B cell (primary cell): ENCODE results near the gene NRP1. TPM values are rescaled to one million over a fixed set of nuclear protein-coding genes. Genes with fewer than 3 reads are reported as not detected.

Experiments
- ATAC-seq: fragments of 200-7000 bp; cut with Tn5 transposase; one replicate; pipeline ENCODE4 v1.10.0; 2021; ENCODE audit warnings: low read depth, mild to moderate bottlenecking, moderate number of reproducible peaks, moderate library complexity
- CTCF ChIA-PET: fragments of 350-600 bp; sonication (Branson Sonifier 250); formaldehyde crosslinking; loops from one replicate; lab custom pipeline; 2021; ENCODE audit warnings: antibody characterized with exemption, inconsistent platforms; lab: Charles Lee
- POLR2A ChIA-PET: fragments of 350-600 bp; sonication (Branson Sonifier 250); formaldehyde crosslinking; loops from one replicate; lab custom pipeline; 2021; ENCODE audit warnings: antibody characterized with exemption; lab: Charles Lee
- DNase-seq: peaks from one replicate; pipeline ENCODE4 v3.0.0; 2013
- H2AFZ ChIP-seq: 2 replicates; pipeline ENCODE4 v1.6.1; 2012; ENCODE audit warnings: mild to moderate bottlenecking, low read depth, low read length; ENCODE audit not compliant: insufficient read depth, poor library complexity, severe bottlenecking
- H3K27ac ChIP-seq, 2 donors: 1 replicate in 1 of 2; 2 replicates in 1 of 2; pipeline ENCODE4 v1.5.1; 2012 to 2013; ENCODE audit warnings: low read length in 2 of 2, mild to moderate bottlenecking in 2 of 2, moderate library complexity in 1 of 2
- H3K27me3 ChIP-seq, 4 experiments: fragments of 200-600 bp in 1 of 4; sonication (generic) in 1 of 4; replicated peaks in 1 of 4; 1 replicate in 2 of 4; 2 replicates in 2 of 4; pipeline versions ENCODE4 v1.6.1 to v1.7.0; 2013 to 2016; ENCODE audit warnings: low read length in 3 of 4, mild to moderate bottlenecking in 2 of 4, mixed read lengths in 1 of 4, moderate library complexity in 1 of 4; ENCODE audit not compliant: insufficient read depth in 4 of 4, control insufficient read depth in 3 of 4; ENCODE audit errors: control extremely low read depth in 1 of 4
- H3K36me3 ChIP-seq, 2 experiments: replicated peaks in 1 of 2; 1 replicate in 1 of 2; 2 replicates in 1 of 2; pipeline versions ENCODE4 v1.6.1 to v1.7.1; 2013; ENCODE audit warnings: low read length in 1 of 2; ENCODE audit not compliant: insufficient read depth in 2 of 2, control insufficient read depth in 1 of 2; ENCODE audit errors: control extremely low read depth in 1 of 2, extremely low read depth in 1 of 2
- H3K4me1 ChIP-seq, 2 donors: fragments of 200-600 bp in 1 of 2; sonication (generic) in 1 of 2; 1 replicate in 1 of 2; 2 replicates in 1 of 2; pipeline versions ENCODE4 v1.5.1 to v1.6.1; 2013 to 2017; ENCODE audit warnings: low read length in 2 of 2; ENCODE audit not compliant: control insufficient read depth in 2 of 2, insufficient read depth in 2 of 2
- H3K4me2 ChIP-seq: replicated peaks from 2 replicates; pipeline ENCODE3; 2012; ENCODE audit warnings: mild to moderate bottlenecking, low read depth, low read length; ENCODE audit not compliant: poor library complexity, severe bottlenecking
- H3K4me3 ChIP-seq, 5 experiments: fragments of 200-600 bp in 1 of 5; sonication (generic) in 1 of 5; 1 replicate in 3 of 5; 2 replicates in 2 of 5; pipeline versions ENCODE4 v1.5.1 to v1.7.0; 2011 to 2016; ENCODE audit warnings: low read length in 4 of 5, mild to moderate bottlenecking in 4 of 5, low read depth in 2 of 5, control low read depth in 1 of 5, moderate library complexity in 1 of 5; ENCODE audit not compliant: insufficient read depth in 1 of 5; ENCODE audit errors: control extremely low read depth in 1 of 5, extremely low read depth in 1 of 5
- H3K79me2 ChIP-seq: fragments of 200-600 bp; sonication (generic); one replicate; pipeline ENCODE4 v1.6.0; 2016; ENCODE audit warnings: low read length; ENCODE audit not compliant: control insufficient read depth, insufficient read depth
- H3K9ac ChIP-seq: fragments of 200-600 bp; sonication (generic); 2 replicates; pipeline ENCODE4 v1.6.1; 2017; ENCODE audit warnings: mild to moderate bottlenecking, low read length, moderate library complexity
- H3K9me3 ChIP-seq, 3 donors: one replicate each; pipeline versions ENCODE4 v1.6.1 to v1.7.1; 2013; ENCODE audit warnings: low read length in 2 of 3; ENCODE audit not compliant: control insufficient read depth in 2 of 3, insufficient read depth in 1 of 3; ENCODE audit errors: control extremely low read depth in 1 of 3
- H4K20me1 ChIP-seq: 2 replicates; pipeline ENCODE4 v1.6.0; 2012; ENCODE audit warnings: mild to moderate bottlenecking, low read length; ENCODE audit not compliant: insufficient read depth, control insufficient read depth, poor library complexity, severe bottlenecking
- H3K27ac Mint-ChIP-seq: one replicate; pipeline ENCODE4 v1.8.0; 2021; ENCODE audit warnings: mixed read lengths
- H3K27me3 Mint-ChIP-seq: one replicate; pipeline ENCODE4 v1.8.0; 2021; ENCODE audit warnings: mixed read lengths
- H3K4me1 Mint-ChIP-seq: one replicate; pipeline ENCODE4 v1.8.0; 2021; ENCODE audit warnings: mixed read lengths
- H3K4me3 Mint-ChIP-seq: one replicate; pipeline ENCODE4 v1.8.0; 2021; ENCODE audit warnings: mixed read lengths
- H3K9me3 Mint-ChIP-seq: one replicate; pipeline ENCODE4 v1.8.0; 2022; ENCODE audit warnings: mixed read lengths; ENCODE audit not compliant: insufficient read depth
- CTCF ChIP-seq: fragments of 200-600 bp; IDR thresholded peaks from one replicate; pipeline ENCODE4 v1.8.0; 2022; ENCODE audit warnings: antibody characterized with exemption, mild to moderate bottlenecking
- EZH2 ChIP-seq: IDR thresholded peaks from 2 replicates; pipeline ENCODE4 v1.6.1; 2012; ENCODE audit warnings: borderline replicate concordance, low read depth, mild to moderate bottlenecking, moderate library complexity, low read length; ENCODE audit not compliant: insufficient read depth, poor library complexity, severe bottlenecking
- WGBS: methylation state at CpG from one replicate; pipeline ENCODE4 v1.1.5; 2013; ENCODE audit warnings: missing lambda C conversion rate; ENCODE audit not compliant: insufficient coverage; 5-methylcytosine and 5-hydroxymethylcytosine counted together
- intact Hi-C: fragments of 100-400 bp; cut with micrococcal nuclease; formaldehyde crosslinking; loops from one replicate; pipeline ENCODE4 v1.10.0; 2022
- polyA plus RNA-seq: library from polyadenylated mRNA; depleted of rRNA; stranded (reverse); fragments of >200 nt; gene quantifications from 2 replicates; pipeline ENCODE4 v1.2.3, GENCODE V29; 2012
- total RNA-seq, 2 donors: library from RNA; stranded (reverse); fragments of 120-200 nt in 1 of 2; gene quantifications; 1 replicate in 1 of 2; 2 replicates in 1 of 2; pipeline versions ENCODE4 v1.2.3 to v1.2.4, GENCODE V29; 2013 to 2022

Gene NRP1
- total and polyA plus RNA-seq, 2 donors (not counting 1 experiment from before 2014, with no cell fraction given): 0.34 TPM; not detected in 1

- no peak overlapping the region for H3K9ac ChIP-seq
- intact Hi-C loops: no loop called here
- no peak overlapping the region for H3K27ac ChIP-seq
- no peak overlapping the region for H3K4me2 ChIP-seq
- H3K4me3 ChIP-seq: no peak overlapping the region
- peaks cover 0 to 2% (median 0%) of the 10 kb centered on the region in 3 donors for H3K9me3 ChIP-seq
- H3K27me3 ChIP-seq: peaks cover 0 to 5% (median 0%) of the 10 kb centered on the region in 4 experiments
- no peaks in the 10 kb centered on the region for H3K4me1 ChIP-seq
- no peaks in the 10 kb centered on the region for H3K36me3 ChIP-seq
- ChIA-PET CTCF (no interaction called here), POLR2A (no interaction called here)
- TF ChIP-seq EZH2: no peak
- Mint-ChIP-seq H3K4me3 (no peak overlapping the region), H3K27ac (no peak overlapping the region), H3K9me3 (no peaks in the 10 kb centered on the region), H3K27me3 (peaks cover 7% of the 10 kb centered on the region), H3K4me1 (no peaks in the 10 kb centered on the region)
- no peak overlapping the region for H2AFZ ChIP-seq
- no CpG with 5 or more reads among the region's 4 CpGs for WGBS
- ATAC-seq (no peak), DNase-seq (no peak)
- H3K79me2 ChIP-seq: no peaks in the 10 kb centered on the region
- no peaks in the 10 kb centered on the region for H4K20me1 ChIP-seq
Measured at GRCh38 chr10:33276282-33276923, 58.1 kb downstream of the NRP1 start.

- no peaks in the 10 kb centered on the region for H3K36me3 ChIP-seq
- intact Hi-C loops: no loop called here
- peaks cover 0 to 2% (median 0%) of the 10 kb centered on the region in 3 donors for H3K9me3 ChIP-seq
- no peak overlapping the region for H3K4me3 Mint-ChIP-seq
- H3K4me1 Mint-ChIP-seq: no peaks in the 10 kb centered on the region
- 90% methylated on average over 4 of the region's 6 CpGs for WGBS
- no peaks in the 10 kb centered on the region for H3K4me1 ChIP-seq
- H4K20me1 ChIP-seq: no peaks in the 10 kb centered on the region
- H3K9me3 Mint-ChIP-seq: no peaks in the 10 kb centered on the region
- no peak overlapping the region for H2AFZ ChIP-seq
- ChIA-PET POLR2A (no interaction called here), CTCF (no interaction called here)
- no peak overlapping the region for H3K4me3 ChIP-seq
- DNase-seq (no peak), ATAC-seq (no peak)
- TF ChIP-seq CTCF: no peak
- H3K27me3 Mint-ChIP-seq: peaks cover 7% of the 10 kb centered on the region
- H3K27ac Mint-ChIP-seq: no peak overlapping the region
- H3K79me2 ChIP-seq: no peaks in the 10 kb centered on the region
- no peak overlapping the region for H3K27ac ChIP-seq
- no peak overlapping the region for H3K9ac ChIP-seq
- peaks cover 0 to 5% (median 0%) of the 10 kb centered on the region in 4 experiments for H3K27me3 ChIP-seq
- no peak overlapping the region for H3K4me2 ChIP-seq
Measured at GRCh38 chr10:33274096-33274785, 60.2 kb downstream of the NRP1 start.
